ENCODE data around the gene RAPGEFL1. TPM values are rescaled to one million over a fixed set of nuclear protein-coding genes. Genes with fewer than 3 reads are reported as not detected.
"Not testable (repeated sequence)": the region's sequence is repeated elsewhere in the genome, so short reads cannot be mapped to it uniquely, and the experiment has no call there.

The RAPGEFL1 gene
- total and polyA plus RNA-seq, 4 donors: 0.82 to 3.2 (median 1.4) TPM

GRCh38 chr17:40197550-40197949, 20.3 kb downstream of the RAPGEFL1 start:
- DNase-seq (ENCODE audit: low spot score): no peak
- Histone ChIP-seq H3K9me3 (ENCODE audit: control insufficient read depth in 4 of 4, low read length in 3 of 4) (no peaks in the 10 kb centered on the region), H3K27me3 (ENCODE audit: control insufficient read depth in 4 of 4, insufficient read depth in 4 of 4, low read length in 3 of 4) (no peaks in the 10 kb centered on the region), H3K4me3 (ENCODE audit: low read depth in 1 of 3, low read length in 3 of 3) (no peak overlapping the region), H3K4me1 (ENCODE audit: control insufficient read depth in 4 of 4, insufficient read depth in 4 of 4, low read length in 3 of 4) (no peaks in the 10 kb centered on the region), H3K36me3 (ENCODE audit: control insufficient read depth in 4 of 4, insufficient read depth in 3 of 4, low read depth in 1 of 4, low read length in 3 of 4) (peaks cover 0 to 4% (median 1%) of the 10 kb centered on the region in 4 donors), H3K27ac (ENCODE audit: low read depth in 1 of 2, low read length in 2 of 2) (no peak overlapping the region), H3K9ac (ENCODE audit: low read depth in 1 of 2, low read length in 2 of 2) (no peak overlapping the region)
- TF ChIP-seq ATF3 (IDR thresholded peaks at IDR 0.05) (no peak), SP1 (IDR thresholded peaks at IDR 0.05) (no peak), TAF1 (conservative IDR thresholded peaks at IDR 0.05) (no peak), GABPA (IDR thresholded peaks at IDR 0.05 in 1 of 2, conservative IDR thresholded peaks at IDR 0.05 in 1 of 2) (no peak), ZBTB33 (IDR thresholded peaks at IDR 0.05) (no peak), EGR1 (IDR thresholded peaks at IDR 0.05; ENCODE audit: low read depth in 2 of 2) (no peak), NR2F2 (IDR thresholded peaks at IDR 0.05) (no peak), FOXA1 (IDR thresholded peaks at IDR 0.05) (no peak), MAX (IDR thresholded peaks at IDR 0.05) (no peak), RAD21 (IDR thresholded peaks at IDR 0.05) (no peak), REST (IDR thresholded peaks at IDR 0.05) (no peak), FOXA2 (IDR thresholded peaks at IDR 0.05) (no peak), CTCF (IDR thresholded peaks at IDR 0.05; ENCODE audit: low read depth, low read length, missing input control) (no peak), JUND (IDR thresholded peaks at IDR 0.05) (no peak), HNF4G (IDR thresholded peaks at IDR 0.05) (no peak), HNF4A (conservative IDR thresholded peaks at IDR 0.05) (no peak), YY1 (IDR thresholded peaks at IDR 0.05) (no peak), RXRA (IDR thresholded peaks at IDR 0.05) (no peak)
- 68% methylated on average over 1 of the region's 1 CpG for whole genome bisulfite sequencing

- H3K27ac ChIP-seq (ENCODE audit: low read depth in 1 of 2, low read length in 2 of 2); H3K36me3 ChIP-seq (ENCODE audit: control insufficient read depth in 4 of 4, insufficient read depth in 3 of 4, low read depth in 1 of 4, low read length in 3 of 4); H3K9me3 ChIP-seq (ENCODE audit: control insufficient read depth in 4 of 4, low read length in 3 of 4); H3K4me3 ChIP-seq (ENCODE audit: low read depth in 1 of 3, low read length in 3 of 3); DNase-seq (ENCODE audit: low spot score); H3K27me3 ChIP-seq (ENCODE audit: control insufficient read depth in 4 of 4, insufficient read depth in 4 of 4, low read length in 3 of 4); H3K9ac ChIP-seq (ENCODE audit: low read depth in 1 of 2, low read length in 2 of 2); H3K4me1 ChIP-seq (ENCODE audit: control insufficient read depth in 4 of 4, insufficient read depth in 4 of 4, low read length in 3 of 4): not testable (repeated sequence)
- WGBS: 79% methylated on average over 8 of the region's 8 CpGs
Measured at GRCh38 chr17:40197965-40198456, 20.7 kb downstream of the RAPGEFL1 start.

Measured in liver (tissue), 9 donors.